Breast epithelium (tissue), 4 donors: ENCODE results near the gene ALG5. TPM values are rescaled to one million over a fixed set of nuclear protein-coding genes. Genes with fewer than 3 reads are reported as not detected.

Experiments used
- DNase-seq, 2 donors: peaks; one replicate each; pipeline ENCODE4 v3.0.0-alpha.2; 2019; ENCODE audit warnings: low spot score in 2 of 2
- H3K27ac ChIP-seq, 2 donors: fragments of 200-600 bp; sonication (generic) in 1 of 2; one replicate each; pipeline ENCODE4 v1.5.1; 2016 to 2019; ENCODE audit warnings: mild to moderate bottlenecking in 1 of 2
- H3K27me3 ChIP-seq, 2 donors: fragments of 200-600 bp; sonication (generic) in 1 of 2; one replicate each; pipeline versions ENCODE4 v1.5.1 to v1.6.0; 2017 to 2019; ENCODE audit warnings: control low read depth in 1 of 2, mild to moderate bottlenecking in 1 of 2
- H3K36me3 ChIP-seq: fragments of 200-600 bp; one replicate; pipeline ENCODE4 v1.5.1; 2019
- H3K4me1 ChIP-seq, 2 donors: fragments of 200-600 bp; sonication (generic); one replicate each; pipeline ENCODE4 v1.5.1; 2016 to 2019; ENCODE audit warnings: control low read depth in 1 of 2
- H3K4me3 ChIP-seq, 3 donors: fragments of 200-600 bp; sonication (generic); 1 replicate in 2 of 3; 2 replicates in 1 of 3; pipeline ENCODE4 v1.5.1; 2016 to 2019; ENCODE audit warnings: mild to moderate bottlenecking in 3 of 3, moderate library complexity in 2 of 3
- H3K9me3 ChIP-seq, 2 donors: fragments of 200-600 bp; sonication (generic) in 1 of 2; one replicate each; pipeline ENCODE4 v1.5.1; 2016 to 2019; ENCODE audit warnings: control low read depth in 1 of 2
- POLR2A ChIP-seq: fragments of 450-650 bp; IDR thresholded peaks from one replicate; pipeline ENCODE4 v1.6.1; 2016; ENCODE audit warnings: antibody characterized with exemption, mild to moderate bottlenecking, moderate library complexity
- POLR2AphosphoS5 ChIP-seq, 3 donors: sonication (generic); formaldehyde crosslinking; IDR thresholded peaks; one replicate each; pipeline ENCODE4 v1.6.1; 2017; ENCODE audit warnings: antibody characterized with exemption in 3 of 3
- intact Hi-C: fragments of 100-400 bp; cut with DNase I; formaldehyde crosslinking; loops from one replicate; pipeline ENCODE4 v1.15.1; 2023; ENCODE audit warnings: low total_unique reads
- total RNA-seq, 3 donors: library from RNA; depleted of rRNA; stranded (reverse); fragments of >200 nt; gene quantifications; one replicate each; pipeline ENCODE4 v1.1.0, GENCODE V29; 2016
- TF ChIP-seq, protein P1 (sequence below), 3 donors: fragments of 450-650 bp; IDR thresholded peaks; one replicate each; pipeline ENCODE4 v1.5.1; 2016 to 2017; ENCODE audit warnings: antibody characterized with exemption in 3 of 3, mild to moderate bottlenecking in 3 of 3, moderate library complexity in 3 of 3

ALG5 gene
- total RNA-seq, 3 donors from 2014 or later, result 32.6 to 37.0 (median 32.8) TPM

- no peaks in the 10 kb centered on the region for H3K27me3 ChIP-seq
- H3K9me3 ChIP-seq, result no peaks in the 10 kb centered on the region
- H3K27ac ChIP-seq, result no peak overlapping the region
- DNase-seq, result no peak
- no peaks in the 10 kb centered on the region for H3K4me1 ChIP-seq
- no peak for TF ChIP-seq POLR2A
- TF ChIP-seq, protein P1, sequence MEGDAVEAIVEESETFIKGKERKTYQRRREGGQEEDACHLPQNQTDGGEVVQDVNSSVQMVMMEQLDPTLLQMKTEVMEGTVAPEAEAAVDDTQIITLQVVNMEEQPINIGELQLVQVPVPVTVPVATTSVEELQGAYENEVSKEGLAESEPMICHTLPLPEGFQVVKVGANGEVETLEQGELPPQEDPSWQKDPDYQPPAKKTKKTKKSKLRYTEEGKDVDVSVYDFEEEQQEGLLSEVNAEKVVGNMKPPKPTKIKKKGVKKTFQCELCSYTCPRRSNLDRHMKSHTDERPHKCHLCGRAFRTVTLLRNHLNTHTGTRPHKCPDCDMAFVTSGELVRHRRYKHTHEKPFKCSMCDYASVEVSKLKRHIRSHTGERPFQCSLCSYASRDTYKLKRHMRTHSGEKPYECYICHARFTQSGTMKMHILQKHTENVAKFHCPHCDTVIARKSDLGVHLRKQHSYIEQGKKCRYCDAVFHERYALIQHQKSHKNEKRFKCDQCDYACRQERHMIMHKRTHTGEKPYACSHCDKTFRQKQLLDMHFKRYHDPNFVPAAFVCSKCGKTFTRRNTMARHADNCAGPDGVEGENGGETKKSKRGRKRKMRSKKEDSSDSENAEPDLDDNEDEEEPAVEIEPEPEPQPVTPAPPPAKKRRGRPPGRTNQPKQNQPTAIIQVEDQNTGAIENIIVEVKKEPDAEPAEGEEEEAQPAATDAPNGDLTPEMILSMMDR (IDR thresholded peaks at IDR 0.05), result no peak
- TF ChIP-seq POLR2AphosphoS5 (IDR thresholded peaks at IDR 0.05), result no peak
- H3K36me3 ChIP-seq, result no peaks in the 10 kb centered on the region
- intact Hi-C loops, result no loop called here
- no peak overlapping the region for H3K4me3 ChIP-seq
Observed at GRCh38 chr13:36907821-36908220, 91.3 kb downstream of the ALG5 start.

GRCh38 chr13:36907266-36907665 is 91.9 kb downstream of the ALG5 start:
- no peak overlapping the region for H3K27ac ChIP-seq

DNA sequence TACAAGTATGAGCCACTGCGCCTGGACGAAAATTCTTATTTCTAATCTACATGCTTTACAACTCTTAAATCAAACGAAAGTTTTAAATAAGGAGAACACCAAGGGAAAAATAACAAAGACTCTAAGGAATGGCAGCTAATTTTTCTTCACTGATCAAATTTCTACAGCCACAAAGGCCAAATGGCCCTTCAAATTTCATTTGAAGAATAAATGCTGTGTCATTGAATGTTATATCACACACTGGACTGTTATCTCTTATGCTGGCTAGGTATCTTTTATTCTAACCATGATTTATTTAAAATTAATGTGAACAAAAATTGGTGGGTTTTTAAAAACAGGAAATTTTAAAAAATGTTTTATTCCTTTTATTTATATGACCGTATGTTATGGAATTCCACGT is 93.2 kb downstream of the ALG5 start:
- no peak for TF ChIP-seq POLR2A
- TF ChIP-seq, protein P1 (IDR thresholded peaks at IDR 0.05), result no peak
- TF ChIP-seq POLR2AphosphoS5 (IDR thresholded peaks at IDR 0.05), result no peak
- no peaks in the 10 kb centered on the region for H3K9me3 ChIP-seq
- H3K27me3 ChIP-seq, result no peaks in the 10 kb centered on the region
- intact Hi-C loops, result no loop called here
- H3K4me1 ChIP-seq, result no peaks in the 10 kb centered on the region
- H3K27ac ChIP-seq, result no peak overlapping the region
- H3K36me3 ChIP-seq, result no peaks in the 10 kb centered on the region
- no peak for DNase-seq
- H3K4me3 ChIP-seq, result no peak overlapping the region

More at GRCh38 chr13:36907266-36907665, 91.9 kb downstream of the ALG5 start:
- intact Hi-C loops, result no loop called here
- Histone ChIP-seq H3K4me1 (no peaks in the 10 kb centered on the region), H3K9me3 (no peaks in the 10 kb centered on the region), H3K4me3 (no peak overlapping the region), H3K27me3 (no peaks in the 10 kb centered on the region), H3K36me3 (no peaks in the 10 kb centered on the region)
- TF ChIP-seq POLR2A, result no peak
- no peak for TF ChIP-seq POLR2AphosphoS5 (IDR thresholded peaks at IDR 0.05)
- TF ChIP-seq, protein P1 (IDR thresholded peaks at IDR 0.05), result no peak
- DNase-seq, result no peak

GRCh38 chr13:36903925-36904595 is 95.1 kb downstream of the ALG5 start:
- intact Hi-C loops, result no loop called here
- H3K27me3 ChIP-seq, result no peaks in the 10 kb centered on the region
- no peaks in the 10 kb centered on the region for H3K4me1 ChIP-seq
- TF ChIP-seq POLR2AphosphoS5 (IDR thresholded peaks at IDR 0.05), result no peak
- TF ChIP-seq, protein P1 (IDR thresholded peaks at IDR 0.05), result no peak
- TF ChIP-seq POLR2A, result no peak
- no peak for DNase-seq
- no peak overlapping the region for H3K4me3 ChIP-seq
- no peaks in the 10 kb centered on the region for H3K36me3 ChIP-seq
- no peaks in the 10 kb centered on the region for H3K9me3 ChIP-seq
- H3K27ac ChIP-seq, result no peak overlapping the region

Other genes starting within 250 kb of the ALG5 start
- 1 to 10 TPM; 3.8 to 6.6 (median 5.9) TPM for gene RFXAP, start 180.1 kb downstream of the ALG5 start, total RNA-seq
- gene SMAD9, start 79.1 kb downstream of the ALG5 start, total RNA-seq, result 1 to 10 TPM; 5.3 to 7.5 (median 5.9) TPM
- gene EXOSC8, start 1.4 kb upstream of the ALG5 start, total RNA-seq, result 10 to 100 TPM; 16.3 to 38.8 (median 31.5) TPM
- gene SUPT20H, start 60.3 kb upstream of the ALG5 start, total RNA-seq, result 10 to 100 TPM; 33.4 to 94.8 (median 55.7) TPM
- not detected for gene CSNK1A1L, start 106.3 kb upstream of the ALG5 start, total RNA-seq